ENCODE data around the gene CCDC174.

The CCDC174 gene

GRCh38 chr3:14699643-14700042 is 48.1 kb downstream of the CCDC174 start:
- DNase-seq (ENCODE audit: low read depth in 1 of 2, low spot score in 1 of 2) = no peak

GRCh38 chr3:14700891-14701290 is 49.3 kb downstream of the CCDC174 start:
- DNase-seq (ENCODE audit: low read depth in 1 of 2, low spot score in 1 of 2) = no peak

DNA sequence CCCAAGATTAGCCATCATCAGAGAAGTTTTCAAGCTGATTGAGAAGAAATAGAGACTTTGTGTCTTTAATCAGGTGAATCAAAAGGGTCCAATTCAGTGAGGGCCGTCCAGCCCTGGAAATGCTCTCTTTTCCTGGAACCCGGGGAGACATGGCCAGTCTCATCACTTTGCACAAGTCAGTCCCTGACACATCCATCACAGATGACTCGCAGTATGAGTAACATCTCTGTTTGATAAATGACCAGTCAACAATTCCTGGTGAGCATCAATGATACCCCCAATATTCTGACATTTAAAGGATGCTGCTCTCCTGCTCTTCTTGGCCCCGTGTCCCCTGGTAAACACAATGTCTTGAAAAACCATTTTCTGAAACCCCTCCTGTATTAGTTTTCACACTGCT is 50.1 kb downstream of the CCDC174 start:
- no peak for DNase-seq (ENCODE audit: low read depth in 1 of 2, low spot score in 1 of 2)

DNA sequence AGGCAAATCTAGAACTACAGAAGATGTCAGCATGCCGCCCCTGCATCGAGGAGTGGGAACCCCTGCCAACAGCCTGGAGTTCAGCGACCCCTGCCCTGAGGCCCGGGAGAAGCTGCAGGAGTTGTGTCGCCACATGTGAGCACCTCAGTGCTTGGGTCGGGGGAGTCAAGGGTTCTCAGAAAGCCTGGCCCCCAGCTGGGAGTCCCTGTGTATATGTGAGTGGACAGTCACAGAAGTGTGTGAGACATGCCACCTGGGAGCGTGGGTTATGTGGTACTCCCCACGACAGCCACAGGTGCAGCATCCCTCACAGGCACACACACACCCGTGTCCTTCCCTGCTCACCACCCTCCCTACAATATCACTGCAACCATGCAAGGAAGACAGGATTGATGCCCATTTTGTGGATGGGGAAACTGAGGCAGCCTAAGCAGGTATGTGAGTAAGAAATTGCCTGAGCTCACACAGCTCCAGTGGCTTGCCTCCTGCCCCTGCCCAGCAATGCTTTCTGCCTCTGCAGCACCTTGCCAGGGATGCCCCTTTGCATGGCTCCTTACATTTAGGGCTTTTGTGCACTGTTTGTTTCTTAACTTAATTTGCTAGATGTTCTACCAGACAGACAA is 51.7 kb downstream of the CCDC174 start:
- DNase-seq (ENCODE audit: low read depth in 1 of 2, low spot score in 1 of 2) = no peak

DNA sequence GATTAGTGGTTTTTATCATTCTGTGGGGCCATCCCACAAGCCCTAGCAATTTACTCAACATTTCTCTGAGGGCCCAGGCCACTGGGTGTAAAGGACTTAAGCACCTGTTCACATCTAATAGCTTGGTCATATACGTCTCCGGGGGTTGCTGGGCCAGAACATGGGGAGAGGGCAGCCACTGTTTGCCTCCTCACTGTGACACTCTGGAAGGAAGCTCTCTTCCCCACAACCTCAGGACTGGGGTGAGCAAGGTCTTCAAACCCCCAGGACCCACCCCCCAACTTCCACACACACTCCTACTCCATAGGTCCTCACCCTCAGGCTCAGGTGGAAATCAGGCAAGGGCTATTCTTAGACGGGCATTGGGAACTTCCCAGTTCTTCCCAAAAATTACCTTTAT is 52.2 kb downstream of the CCDC174 start:
- no peak for DNase-seq (ENCODE audit: low read depth in 1 of 2, low spot score in 1 of 2)

GRCh38 chr3:14706096-14706495 is 54.5 kb downstream of the CCDC174 start:
- no peak for DNase-seq (ENCODE audit: low read depth in 1 of 2, low spot score in 1 of 2)

DNA sequence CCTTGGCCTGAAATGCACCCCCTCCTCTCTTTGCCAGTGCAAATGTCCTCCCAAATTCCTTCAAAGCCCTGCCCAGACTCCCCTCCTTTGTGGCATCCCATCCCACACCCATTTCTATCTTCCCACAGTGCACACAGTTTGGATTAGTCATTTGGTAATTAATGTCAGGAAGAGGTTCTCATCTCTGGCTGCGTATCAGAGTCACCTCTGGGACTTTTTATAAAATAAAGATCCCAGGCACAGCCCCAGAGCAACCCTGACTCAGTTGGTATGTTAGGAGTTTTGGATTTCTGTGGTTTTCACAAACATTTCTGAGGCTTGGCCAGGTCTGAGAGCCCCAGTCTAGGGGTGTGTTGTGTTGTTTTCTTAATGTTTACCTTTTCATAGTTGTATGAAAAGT is 65.0 kb downstream of the CCDC174 start:
- no peak for DNase-seq (ENCODE audit: low read depth in 1 of 2, low spot score in 1 of 2)

DNA sequence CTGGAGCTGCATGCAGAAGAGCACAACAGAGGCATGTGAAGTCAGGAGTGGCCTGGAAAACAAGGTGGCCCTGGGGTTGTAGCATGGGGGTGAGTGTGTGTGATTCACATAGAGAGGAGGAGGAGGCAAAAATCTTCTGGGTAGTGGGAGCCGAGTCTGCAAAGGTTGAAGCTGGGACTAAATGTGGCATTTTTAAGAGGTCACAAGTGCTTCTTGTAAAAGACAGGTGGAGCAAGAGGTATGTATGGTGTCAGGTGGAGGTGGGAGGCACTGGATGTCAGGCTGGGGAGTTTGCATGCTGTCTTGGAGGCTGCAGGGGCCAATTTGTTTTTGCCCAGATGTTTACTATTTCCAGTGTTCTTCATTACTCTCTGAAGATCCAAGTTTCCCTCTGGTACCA is 65.7 kb downstream of the CCDC174 start:
- no peak for DNase-seq (ENCODE audit: low read depth in 1 of 2, low spot score in 1 of 2)

- DNase-seq (ENCODE audit: low read depth in 1 of 2, low spot score in 1 of 2) = no peak
These were observed 67.0 kb downstream of the CCDC174 start for GRCh38 chr3:14718539-14718938.

- no peak for DNase-seq (ENCODE audit: low read depth in 1 of 2, low spot score in 1 of 2)
These were observed 67.4 kb downstream of the CCDC174 start for GRCh38 chr3:14719006-14719405.

GRCh38 chr3:14721126-14721864 is 69.7 kb downstream of the CCDC174 start:
- DNase-seq (ENCODE audit: low read depth in 1 of 2, low spot score in 1 of 2) = no peak
